Gastroesophageal sphincter (tissue), 4 donors: ENCODE results near the gene KAT7. TPM values are rescaled to one million over a fixed set of nuclear protein-coding genes. Genes with fewer than 3 reads are reported as not detected.

Source experiments
- ATAC-seq: fragments of 150-250 bp; one replicate; pipeline ENCODE4 v1.9.1; 2016; ENCODE audit warnings: mild to moderate bottlenecking, moderate library complexity
- H3K27ac ChIP-seq, 4 donors: fragments of 200-600 bp; sonication (generic) in 3 of 4; 1 replicate in 3 of 4; 2 replicates in 1 of 4; pipeline ENCODE4 v1.5.1; 2016 to 2019
- H3K27me3 ChIP-seq: fragments of 200-600 bp; sonication (generic); one replicate; pipeline ENCODE4 v1.5.1; 2019
- H3K36me3 ChIP-seq, 2 donors: fragments of 200-600 bp; sonication (generic); one replicate each; pipeline ENCODE4 v1.5.1; 2019; ENCODE audit warnings: control low read depth in 1 of 2
- H3K4me1 ChIP-seq, 3 donors: fragments of 200-600 bp; sonication (generic); 1 replicate in 2 of 3; 2 replicates in 1 of 3; pipeline ENCODE4 v1.5.1; 2016 to 2019; ENCODE audit warnings: control low read depth in 2 of 3
- H3K4me3 ChIP-seq, 2 donors: fragments of 200-600 bp; sonication (generic); one replicate each; pipeline ENCODE4 v1.5.1; 2019; ENCODE audit warnings: mild to moderate bottlenecking in 1 of 2, moderate library complexity in 1 of 2
- H3K9me3 ChIP-seq, 3 donors: fragments of 200-600 bp; sonication (generic); one replicate each; pipeline ENCODE4 v1.5.1; 2017 to 2019; ENCODE audit warnings: control low read depth in 2 of 3
- EP300 ChIP-seq: sonication (generic); formaldehyde crosslinking; IDR thresholded peaks from one replicate; pipeline ENCODE4 v1.6.1; 2017; ENCODE audit warnings: antibody characterized with exemption, mild to moderate bottlenecking
- POLR2A ChIP-seq, 2 donors: fragments of 450-650 bp; IDR thresholded peaks; one replicate each; pipeline ENCODE4 v1.6.1; 2017; ENCODE audit warnings: antibody characterized with exemption in 2 of 2, mild to moderate bottlenecking in 2 of 2, moderate library complexity in 1 of 2
- POLR2AphosphoS5 ChIP-seq: sonication (generic); formaldehyde crosslinking; IDR thresholded peaks from one replicate; pipeline ENCODE4 v1.6.1; 2017; ENCODE audit warnings: antibody characterized with exemption
- WGBS, 2 donors: methylation state at CpG; one replicate each; pipeline ENCODE4 v1.1.5; 2018; ENCODE audit warnings: low coverage in 1 of 2; 5-methylcytosine and 5-hydroxymethylcytosine counted together
- total RNA-seq, 4 donors: library from RNA; depleted of rRNA; stranded (reverse); fragments of >200 nt; gene quantifications; one replicate each; pipeline ENCODE4 v1.1.0, GENCODE V29; 2016
- TF ChIP-seq, protein P1 (sequence below), 4 experiments: fragments of 200-600 bp in 2 of 4; fragments of 450-650 bp in 2 of 4; sonication (generic) in 1 of 4; IDR thresholded peaks; one replicate each; pipeline ENCODE4 v1.5.1; 2017 to 2019; ENCODE audit warnings: antibody characterized with exemption in 4 of 4, mild to moderate bottlenecking in 2 of 4, moderate library complexity in 2 of 4

Gene KAT7
- total RNA-seq, 4 donors from 2014 or later = 37.7 to 54.1 (median 46.1) TPM

DNA sequence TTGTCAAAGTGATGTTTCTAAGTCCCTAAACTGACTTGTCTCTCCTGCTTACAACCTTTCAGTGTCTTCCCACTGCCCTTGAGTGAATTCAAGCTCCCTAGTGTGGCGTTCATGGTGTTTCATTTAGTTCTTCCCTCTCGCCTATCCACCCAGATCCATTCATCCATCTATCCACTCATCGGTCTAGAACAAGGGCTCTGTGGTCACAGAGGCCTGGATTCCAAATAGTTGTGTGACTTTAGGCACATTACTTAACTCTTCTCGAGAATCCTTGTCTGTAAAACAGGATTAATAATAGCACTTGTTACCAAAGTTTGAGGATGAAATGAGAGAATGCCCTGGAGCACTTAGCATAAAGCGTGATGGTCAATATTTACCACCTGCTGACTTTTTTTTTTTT is 60.3 kb downstream of the KAT7 start:
- H3K9me3 ChIP-seq = no peaks in the 10 kb centered on the region
- H3K27me3 ChIP-seq = no peaks in the 10 kb centered on the region
- WGBS, 2 donors = 80 to 85% methylated on average over 5 of the region's 5 CpGs
- no peak for ATAC-seq
- H3K27ac ChIP-seq = no peak overlapping the region
- TF ChIP-seq POLR2A (IDR thresholded peaks at IDR 0.05) = no peak
- TF ChIP-seq, protein P1, sequence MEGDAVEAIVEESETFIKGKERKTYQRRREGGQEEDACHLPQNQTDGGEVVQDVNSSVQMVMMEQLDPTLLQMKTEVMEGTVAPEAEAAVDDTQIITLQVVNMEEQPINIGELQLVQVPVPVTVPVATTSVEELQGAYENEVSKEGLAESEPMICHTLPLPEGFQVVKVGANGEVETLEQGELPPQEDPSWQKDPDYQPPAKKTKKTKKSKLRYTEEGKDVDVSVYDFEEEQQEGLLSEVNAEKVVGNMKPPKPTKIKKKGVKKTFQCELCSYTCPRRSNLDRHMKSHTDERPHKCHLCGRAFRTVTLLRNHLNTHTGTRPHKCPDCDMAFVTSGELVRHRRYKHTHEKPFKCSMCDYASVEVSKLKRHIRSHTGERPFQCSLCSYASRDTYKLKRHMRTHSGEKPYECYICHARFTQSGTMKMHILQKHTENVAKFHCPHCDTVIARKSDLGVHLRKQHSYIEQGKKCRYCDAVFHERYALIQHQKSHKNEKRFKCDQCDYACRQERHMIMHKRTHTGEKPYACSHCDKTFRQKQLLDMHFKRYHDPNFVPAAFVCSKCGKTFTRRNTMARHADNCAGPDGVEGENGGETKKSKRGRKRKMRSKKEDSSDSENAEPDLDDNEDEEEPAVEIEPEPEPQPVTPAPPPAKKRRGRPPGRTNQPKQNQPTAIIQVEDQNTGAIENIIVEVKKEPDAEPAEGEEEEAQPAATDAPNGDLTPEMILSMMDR (IDR thresholded peaks at IDR 0.05) = no peak
- no peak for TF ChIP-seq POLR2AphosphoS5
- TF ChIP-seq EP300 = no peak
- peaks cover 2 to 58% (median 16%) of the 10 kb centered on the region in 3 donors for H3K4me1 ChIP-seq
- no peaks in the 10 kb centered on the region for H3K36me3 ChIP-seq
- H3K4me3 ChIP-seq = no peak overlapping the region

DNA sequence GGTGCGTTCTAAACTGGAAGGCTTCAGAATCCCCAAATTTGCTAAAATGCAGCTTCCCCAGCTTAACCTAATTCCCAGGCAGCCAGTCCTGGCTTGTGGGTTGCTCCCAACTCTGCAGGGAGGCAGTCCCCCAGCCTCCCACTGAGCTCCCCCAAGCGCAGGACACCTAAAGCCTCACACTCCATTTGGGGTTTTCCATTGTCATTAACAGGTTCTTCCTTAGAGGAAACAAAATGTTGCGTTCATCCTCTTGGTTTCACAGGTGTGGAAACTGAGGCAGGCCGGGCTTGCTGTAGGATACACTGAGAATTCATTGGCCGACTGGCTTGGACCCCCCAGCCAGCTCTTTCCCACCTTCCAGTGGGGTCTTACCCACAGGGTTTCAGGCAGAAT is 61.7 kb downstream of the KAT7 start:
- Histone ChIP-seq H3K27me3 (no peaks in the 10 kb centered on the region), H3K4me1 (peaks cover 2 to 43% (median 15%) of the 10 kb centered on the region in 3 donors), H3K9me3 (no peaks in the 10 kb centered on the region), H3K27ac (no peak overlapping the region), H3K36me3 (no peaks in the 10 kb centered on the region), H3K4me3 (no peak overlapping the region)
- TF ChIP-seq POLR2AphosphoS5 (no peak), EP300 (no peak), POLR2A (IDR thresholded peaks at IDR 0.05) (no peak)
- TF ChIP-seq, protein P1 (IDR thresholded peaks at IDR 0.05) = no peak
- ATAC-seq = no peak
- WGBS, 2 donors = 80 to 96% methylated on average over 1 to 4 of the region's 5 CpGs

DNA sequence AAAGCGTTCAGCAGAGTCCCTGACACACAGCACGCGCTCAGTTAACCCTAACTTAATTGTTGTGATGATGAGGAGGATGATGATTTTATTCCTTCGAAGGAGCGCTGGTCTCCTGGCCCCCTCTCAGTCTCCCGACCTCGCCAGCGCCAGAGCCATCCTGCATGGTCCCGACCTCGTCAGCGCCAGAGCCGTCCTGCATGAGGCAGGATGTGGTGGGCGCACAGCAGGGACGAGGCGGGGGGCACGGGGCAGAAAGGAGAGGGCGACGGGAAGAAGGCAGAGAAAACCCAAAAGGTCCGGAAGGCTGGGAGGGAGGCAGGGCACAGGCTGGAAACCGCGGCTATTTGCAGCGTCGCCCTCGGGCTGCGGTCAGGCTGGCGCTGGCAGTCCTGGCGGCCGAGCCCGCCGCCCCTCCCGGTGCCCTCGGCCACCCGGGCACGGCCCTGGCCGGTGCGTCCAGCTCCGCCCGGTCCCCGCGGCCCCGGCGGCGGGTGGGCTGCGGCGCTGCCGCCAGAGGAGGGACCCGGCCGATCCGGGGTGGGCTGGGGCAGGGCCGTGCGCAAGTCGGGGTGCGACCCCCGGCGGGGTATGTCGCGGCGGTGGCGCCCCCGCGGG is 62.4 kb downstream of the KAT7 start:
- 4% methylated on average over 10 of the region's 61 CpGs; no CpG with 5 or more reads in 1 of the 2 donors for WGBS, 2 donors
- no peak for TF ChIP-seq POLR2A (IDR thresholded peaks at IDR 0.05)
- TF ChIP-seq, protein P1 (IDR thresholded peaks at IDR 0.05) = peak in 1 of 4 experiments; percentile 13

DNA sequence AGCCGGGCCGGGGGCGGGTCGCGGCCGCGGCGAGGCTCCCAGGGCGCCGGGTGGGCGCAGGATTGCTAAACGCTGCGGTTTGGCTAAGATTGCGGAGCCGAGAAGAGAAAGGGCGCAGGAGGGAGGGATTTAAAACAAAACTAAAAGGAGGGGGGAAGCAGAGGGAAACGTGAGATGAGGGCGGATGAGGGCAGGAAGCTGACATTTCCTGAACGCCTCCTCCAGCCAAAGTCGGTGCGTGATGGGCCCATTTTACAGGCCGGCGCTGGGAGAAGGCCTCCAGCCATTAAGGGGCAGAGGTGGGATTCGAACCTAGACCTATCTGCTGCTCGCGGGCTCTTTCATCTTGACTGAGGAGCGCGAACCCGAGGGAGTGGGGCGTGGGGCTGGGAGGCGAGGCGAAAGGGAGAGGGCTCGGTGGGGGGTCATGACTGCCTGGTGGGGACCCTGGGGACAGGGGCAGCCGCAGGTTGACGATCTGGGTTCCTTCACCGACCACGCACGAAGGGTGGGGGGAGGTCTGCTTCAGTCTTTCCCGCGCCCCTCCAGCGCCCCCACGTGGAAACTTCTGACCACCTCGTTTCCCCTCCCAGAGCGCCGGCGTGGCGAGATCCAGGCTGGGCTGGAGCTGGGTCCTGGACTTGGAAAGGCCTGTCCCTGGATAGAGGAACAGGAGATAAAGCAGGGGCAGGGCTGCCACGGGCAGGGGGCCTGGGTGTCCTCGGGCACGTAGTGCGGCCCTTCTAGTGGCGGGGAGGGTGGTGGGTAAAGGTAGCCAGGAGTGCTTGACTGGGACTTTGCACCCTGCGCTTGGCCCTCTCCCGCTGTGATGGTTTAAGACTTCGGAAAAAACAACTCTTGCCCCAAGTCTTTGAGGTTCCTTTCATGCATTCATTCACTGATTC is 63.2 kb downstream of the KAT7 start:
- Histone ChIP-seq H3K27me3 (no peaks in the 10 kb centered on the region), H3K36me3 (no peaks in the 10 kb centered on the region), H3K9me3 (no peaks in the 10 kb centered on the region), H3K27ac (peak overlapping the region in 3 of 4 donors; percentile 38 to 74 (median 55)), H3K4me1 (peaks cover 0 to 29% (median 8%) of the 10 kb centered on the region in 3 donors), H3K4me3 (peak overlapping the region; percentile 52 to 69)
- peak; percentile 83 for ATAC-seq
- no peak for TF ChIP-seq POLR2AphosphoS5
- no peak for TF ChIP-seq EP300
- TF ChIP-seq, protein P1 (IDR thresholded peaks at IDR 0.05) = peak in 3 of 4 experiments; percentile 67 to 89 (median 70)
- 0 to 2% methylated on average over 8 to 21 of the region's 55 CpGs for WGBS, 2 donors

More for the DNA sequence above, 62.4 kb downstream of the KAT7 start:
- ATAC-seq = peak; percentile 42
- Histone ChIP-seq H3K36me3 (no peaks in the 10 kb centered on the region), H3K9me3 (no peaks in the 10 kb centered on the region), H3K27ac (peak overlapping the region in 3 of 4 donors; percentile 38 to 74 (median 55)), H3K4me3 (peak overlapping the region; percentile 52 to 69), H3K4me1 (peaks cover 0 to 37% (median 8%) of the 10 kb centered on the region in 3 donors), H3K27me3 (no peaks in the 10 kb centered on the region)
